HG03460 (cell line): ENCODE results near the gene ATP2B2.
"Not testable (repeated sequence)": the region's sequence is repeated elsewhere in the genome, so short reads cannot be mapped to it uniquely, and the experiment has no call there.

Source experiments
- ATAC-seq: cut with Tn5 transposase; IDR thresholded peaks from one replicate; pipeline ENCODE4 v1.9.1; 2021; ENCODE audit not compliant: unreplicated experiment

The ATP2B2 gene

GRCh38 chr3:10505050-10505790 is at the start of gene ATP2B2:
TSS of gene ATP2B2 (minus strand) at chr3:10505586. CDS start at chr3:10449543, 56,043 bp downstream.
- ATAC-seq: no peak

DNA sequence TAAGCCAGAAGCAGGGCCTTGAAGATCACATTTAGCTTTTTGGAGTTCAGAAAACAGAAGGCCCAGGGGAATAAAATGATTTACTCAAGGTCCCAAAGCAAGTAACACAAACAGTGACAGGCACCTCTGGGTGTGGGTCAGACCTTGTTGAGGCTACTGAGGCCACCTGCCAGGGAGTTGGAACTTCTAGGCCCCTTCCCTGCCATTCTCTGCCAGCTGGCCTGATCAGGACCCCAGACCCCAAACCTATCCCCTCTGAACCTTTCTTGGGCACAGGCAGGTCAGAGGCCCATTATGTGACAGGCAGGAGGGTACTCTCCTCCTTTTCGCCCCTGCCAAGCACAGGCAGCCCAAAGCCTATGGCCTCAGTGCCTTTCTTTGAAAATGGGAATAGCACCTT is 49.4 kb upstream of the ATP2B2 start:
- ATAC-seq: no peak

GRCh38 chr3:10554236-10554611 is 48.8 kb upstream of the ATP2B2 start:
- no peak for ATAC-seq

- ATAC-seq: no peak
These were observed 48.3 kb upstream of the ATP2B2 start for GRCh38 chr3:10553591-10554235.

DNA sequence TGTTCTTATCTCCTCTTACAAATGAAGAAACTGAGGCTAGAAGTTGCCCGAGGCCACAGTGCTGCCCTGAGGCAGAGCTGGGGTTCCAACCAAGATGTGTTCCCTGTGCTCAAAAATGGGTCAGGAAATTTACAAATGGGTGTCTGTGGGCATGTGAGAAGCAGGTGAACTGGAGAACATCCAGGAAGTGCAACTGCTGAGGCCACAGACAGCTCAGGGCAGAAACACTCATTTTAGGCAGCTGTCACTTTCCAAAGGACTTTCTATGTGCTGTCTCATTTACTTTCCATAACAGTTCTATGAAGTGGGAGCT is 47.2 kb upstream of the ATP2B2 start:
- no peak for ATAC-seq

- ATAC-seq: no peak
These were observed 46.6 kb upstream of the ATP2B2 start for GRCh38 chr3:10551821-10552630.

- ATAC-seq: no peak
These were observed 45.8 kb upstream of the ATP2B2 start for GRCh38 chr3:10551139-10551538.

DNA sequence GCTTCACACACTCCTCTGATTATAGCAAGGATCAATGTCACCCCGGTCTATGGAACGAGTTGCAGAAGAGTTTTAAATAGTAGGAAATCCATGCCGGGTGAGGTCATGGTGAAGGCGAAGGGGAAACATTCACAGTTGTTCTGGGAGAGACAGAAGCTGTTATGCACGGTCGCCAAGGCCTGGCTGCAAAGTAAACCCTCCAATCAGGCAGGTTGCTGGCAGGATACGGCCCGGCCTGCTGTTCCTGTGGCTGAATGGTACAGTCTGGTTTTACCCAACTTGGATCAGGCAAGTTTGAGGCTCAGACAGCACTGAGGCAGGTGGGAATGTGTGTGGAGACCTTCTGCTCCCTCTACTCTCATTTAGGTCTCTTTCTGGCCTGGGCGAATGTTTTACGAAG is 45.3 kb upstream of the ATP2B2 start:
- ATAC-seq: no peak

DNA sequence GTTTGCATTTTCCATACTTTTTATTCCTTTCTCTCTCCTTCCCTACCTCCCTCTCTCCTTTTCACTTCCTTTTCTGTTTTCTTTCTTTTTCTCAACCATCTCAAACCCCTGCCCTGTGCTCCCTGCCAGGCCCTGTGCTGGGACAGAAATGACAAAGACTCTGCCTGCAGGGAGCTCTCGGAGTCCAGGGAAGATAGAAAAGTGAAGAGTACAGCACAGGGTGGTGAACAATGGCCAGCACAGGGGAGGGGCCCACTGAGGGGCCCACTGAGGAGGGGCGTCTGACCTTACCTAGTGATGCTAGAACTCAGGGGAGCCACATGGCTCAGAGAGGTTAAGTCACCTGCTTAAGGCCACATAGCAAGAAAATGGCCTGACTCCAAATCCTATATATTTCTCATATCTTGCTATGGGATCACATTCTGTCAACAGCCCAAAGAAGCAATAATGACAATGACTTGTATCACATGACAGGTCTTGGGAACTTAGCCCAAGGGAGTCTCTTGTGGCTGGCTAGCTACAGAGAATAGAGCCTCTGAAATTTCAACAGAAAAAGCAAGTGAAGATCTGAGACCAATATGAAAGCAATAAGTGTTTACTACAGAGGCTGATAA is 44.3 kb upstream of the ATP2B2 start:
- ATAC-seq: no peak

DNA sequence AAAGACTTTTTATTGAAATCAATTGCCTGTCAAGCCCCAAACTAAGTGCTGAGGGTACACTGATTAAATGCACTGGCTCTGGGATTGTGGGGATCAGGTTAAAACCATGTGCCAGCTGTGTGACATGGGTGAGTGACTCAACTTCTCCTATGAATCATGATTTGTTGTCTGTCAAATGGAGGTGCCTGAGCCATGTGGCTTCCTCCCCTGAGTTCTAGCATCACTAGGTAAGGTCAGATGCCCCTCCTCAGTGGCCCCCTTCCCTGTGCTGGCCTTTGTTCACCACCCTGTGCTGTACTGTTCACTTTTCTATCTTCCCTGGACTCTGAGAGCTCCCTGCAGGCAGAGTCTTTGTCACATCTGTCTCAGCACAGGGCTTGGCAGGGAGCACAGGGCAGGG is 43.6 kb upstream of the ATP2B2 start:
- no peak for ATAC-seq

DNA sequence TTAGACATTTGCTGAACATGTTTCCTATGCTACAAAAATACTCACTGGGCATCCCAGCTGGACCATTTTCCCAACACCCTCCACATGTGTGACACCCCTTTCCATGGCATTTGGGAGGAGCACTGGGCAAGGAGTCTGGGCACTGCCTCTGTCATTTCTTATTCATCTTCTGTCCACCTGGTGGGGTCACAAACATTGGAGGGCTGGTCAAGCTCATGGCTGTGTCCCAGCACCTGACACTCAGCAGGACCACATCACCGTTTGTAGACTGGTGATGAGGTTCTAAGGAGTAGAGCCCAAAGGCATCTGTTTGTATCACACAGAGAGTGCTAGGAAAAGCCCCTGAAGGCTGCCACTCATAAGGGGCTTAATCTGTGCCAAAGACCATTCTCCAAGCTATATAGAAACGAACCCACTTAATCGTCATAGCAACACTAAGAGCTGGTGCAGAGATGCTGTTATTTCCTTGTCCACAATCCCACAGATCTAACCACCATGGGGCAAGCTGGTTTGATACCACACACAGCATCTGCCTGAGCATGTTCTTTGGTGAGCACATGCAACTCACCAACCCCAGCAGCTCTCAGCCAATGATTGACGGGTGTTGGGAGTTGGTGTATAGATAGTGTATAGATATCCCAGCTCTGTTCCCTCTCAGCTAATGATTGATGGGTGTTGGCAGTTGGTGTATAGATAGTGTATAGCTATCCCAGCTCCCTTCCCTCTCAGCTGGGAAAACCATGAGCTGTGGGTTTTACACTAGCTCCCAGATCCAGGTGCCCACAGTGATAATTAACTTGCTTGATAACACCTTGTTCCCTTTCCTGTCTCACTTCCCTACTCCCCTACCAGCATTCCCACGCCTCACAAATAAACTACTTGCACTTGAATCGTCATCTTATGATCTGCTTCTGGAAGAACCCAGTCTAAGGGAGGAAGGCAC is 42.7 kb upstream of the ATP2B2 start:
- no peak for ATAC-seq

DNA sequence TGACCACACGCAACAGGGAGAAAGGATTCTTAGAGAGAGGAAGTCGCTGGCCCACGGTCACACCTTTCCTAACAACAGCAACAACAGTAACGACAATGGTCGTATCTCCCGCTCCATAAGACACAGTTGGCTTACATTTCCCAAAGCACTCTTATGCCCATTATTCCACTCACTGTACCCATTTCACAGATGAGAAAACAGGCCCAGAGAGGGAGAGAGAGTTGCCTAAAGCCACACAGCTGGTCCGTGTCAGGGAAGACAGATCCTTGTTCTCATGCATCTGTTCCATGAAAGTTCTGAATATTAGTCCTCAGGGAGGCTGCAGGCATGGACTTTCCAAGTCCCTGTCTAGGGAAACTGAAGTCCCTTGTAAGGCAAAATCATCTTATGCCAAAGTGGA is 42.0 kb upstream of the ATP2B2 start:
- ATAC-seq: no peak

GRCh38 chr3:10546820-10547263 is 41.5 kb upstream of the ATP2B2 start:
- no peak for ATAC-seq

- no peak for ATAC-seq
These were observed 40.8 kb upstream of the ATP2B2 start for GRCh38 chr3:10546181-10546624.

DNA sequence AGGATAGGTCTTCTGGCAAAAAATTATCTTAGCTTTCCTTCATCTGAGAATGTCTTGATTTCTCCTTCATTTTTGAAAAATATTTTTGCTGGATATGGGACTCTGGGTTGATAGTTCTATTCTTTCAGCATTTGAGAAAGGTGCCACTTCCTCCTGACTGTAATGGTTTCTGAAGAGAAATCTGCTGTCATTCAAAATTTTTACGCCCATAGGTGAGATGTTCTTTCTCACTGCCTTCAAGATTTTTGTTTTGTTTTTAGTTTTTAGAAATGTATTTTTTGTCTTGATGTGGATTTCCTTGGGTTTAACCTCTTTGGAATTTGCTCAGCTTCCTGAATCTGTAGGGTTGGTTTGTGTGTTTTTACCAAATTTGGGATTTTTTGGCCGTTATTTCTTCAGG is 37.1 kb upstream of the ATP2B2 start:
- no peak for ATAC-seq

- not testable (repeated sequence) for ATAC-seq
These were observed 35.0 kb upstream of the ATP2B2 start for GRCh38 chr3:10540347-10540746.

- ATAC-seq: no peak
These were observed 28.7 kb upstream of the ATP2B2 start for GRCh38 chr3:10534066-10534465.

DNA sequence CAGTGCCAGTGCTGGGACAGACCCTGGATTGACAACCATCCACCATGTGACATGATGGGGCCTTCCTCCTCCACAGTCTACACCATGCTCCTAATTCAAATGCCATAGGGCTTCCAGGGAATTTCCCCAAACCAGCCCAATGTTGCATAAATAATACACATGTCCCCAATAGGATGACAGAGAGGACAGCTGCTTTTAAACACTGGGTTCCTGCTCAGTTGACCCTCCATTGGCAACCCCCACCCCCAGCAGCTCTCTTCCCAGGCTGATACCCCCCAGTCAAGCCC is 28.3 kb upstream of the ATP2B2 start:
- ATAC-seq: no peak

- ATAC-seq: no peak
These were observed 27.8 kb upstream of the ATP2B2 start for GRCh38 chr3:10532939-10533736.

GRCh38 chr3:10531031-10531430 is 25.6 kb upstream of the ATP2B2 start:
- ATAC-seq: no peak
